GM12801 (cell line): ENCODE data around the gene FAM111B.

Experiments used
- TF ChIP-seq, protein P1 (sequence below): IDR thresholded peaks from one replicate; pipeline ENCODE4 v1.5.1; 2011; ENCODE audit warnings: control low read depth; ENCODE audit not compliant: insufficient read length; ENCODE audit errors: extremely low read depth

FAM111B gene

GRCh38 chr11:59117774-59118173, 10.7 kb downstream of the FAM111B start:
- TF ChIP-seq, protein P1, sequence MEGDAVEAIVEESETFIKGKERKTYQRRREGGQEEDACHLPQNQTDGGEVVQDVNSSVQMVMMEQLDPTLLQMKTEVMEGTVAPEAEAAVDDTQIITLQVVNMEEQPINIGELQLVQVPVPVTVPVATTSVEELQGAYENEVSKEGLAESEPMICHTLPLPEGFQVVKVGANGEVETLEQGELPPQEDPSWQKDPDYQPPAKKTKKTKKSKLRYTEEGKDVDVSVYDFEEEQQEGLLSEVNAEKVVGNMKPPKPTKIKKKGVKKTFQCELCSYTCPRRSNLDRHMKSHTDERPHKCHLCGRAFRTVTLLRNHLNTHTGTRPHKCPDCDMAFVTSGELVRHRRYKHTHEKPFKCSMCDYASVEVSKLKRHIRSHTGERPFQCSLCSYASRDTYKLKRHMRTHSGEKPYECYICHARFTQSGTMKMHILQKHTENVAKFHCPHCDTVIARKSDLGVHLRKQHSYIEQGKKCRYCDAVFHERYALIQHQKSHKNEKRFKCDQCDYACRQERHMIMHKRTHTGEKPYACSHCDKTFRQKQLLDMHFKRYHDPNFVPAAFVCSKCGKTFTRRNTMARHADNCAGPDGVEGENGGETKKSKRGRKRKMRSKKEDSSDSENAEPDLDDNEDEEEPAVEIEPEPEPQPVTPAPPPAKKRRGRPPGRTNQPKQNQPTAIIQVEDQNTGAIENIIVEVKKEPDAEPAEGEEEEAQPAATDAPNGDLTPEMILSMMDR, result no peak

DNA sequence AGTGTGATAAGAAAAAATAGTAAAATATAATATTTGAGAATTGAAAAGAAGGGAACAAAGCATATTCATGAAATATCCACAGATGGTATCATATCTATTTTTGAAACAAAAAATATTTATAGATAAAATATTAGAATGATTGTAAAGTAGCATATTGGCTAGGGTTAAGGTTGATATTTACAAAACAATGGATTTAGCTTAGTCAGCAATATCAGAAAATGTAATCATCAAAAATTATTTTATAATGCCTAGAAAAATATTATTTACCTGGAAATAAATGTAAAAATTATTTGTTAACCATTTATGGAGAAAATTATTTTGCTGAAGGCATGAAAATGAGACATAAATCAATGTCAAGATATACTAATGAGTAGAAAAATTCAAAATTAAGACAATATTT, 12.8 kb downstream of the FAM111B start:
- TF ChIP-seq, protein P1, result no peak

DNA sequence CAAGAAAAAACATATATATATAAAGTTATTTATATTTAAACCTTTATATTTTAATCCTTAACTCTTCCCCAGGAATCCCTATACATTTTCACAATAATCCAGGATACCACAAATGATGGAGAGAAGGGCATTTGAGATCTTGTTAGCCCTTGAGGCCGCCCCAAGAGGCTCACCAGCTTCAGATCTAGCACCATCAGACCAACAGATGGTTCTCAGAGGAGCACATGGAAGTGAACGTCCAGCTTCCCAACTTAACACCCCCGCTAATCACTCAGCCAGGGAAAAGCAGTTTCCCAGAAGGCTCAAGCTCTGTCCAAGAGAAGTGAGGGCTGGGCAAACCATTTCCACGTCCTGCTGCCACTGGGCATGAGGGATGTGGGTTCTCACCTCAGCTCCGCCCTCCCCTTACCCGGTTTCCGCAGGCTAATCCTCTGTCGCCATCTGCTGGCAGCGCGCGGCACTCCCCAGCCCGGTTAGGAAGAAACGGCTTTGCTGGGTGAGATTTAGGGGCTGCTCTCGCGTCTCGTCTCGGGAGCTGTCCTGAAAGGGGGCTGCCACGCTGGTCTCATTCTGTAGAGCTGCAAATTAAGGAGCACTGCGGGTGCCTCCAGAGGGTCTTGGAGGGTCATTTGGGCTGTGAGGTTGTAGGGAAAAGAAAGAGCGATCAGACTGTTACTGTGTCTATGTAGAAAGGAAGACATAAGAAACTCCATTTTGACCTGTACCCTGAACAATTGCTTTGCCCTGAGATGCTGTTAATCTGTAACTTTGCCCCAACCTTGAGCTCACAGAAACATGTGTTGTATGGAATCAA, 28.8 kb downstream of the FAM111B start:
- TF ChIP-seq, protein P1, result peak; percentile 39

GRCh38 chr11:59137190-59137589, 30.2 kb downstream of the FAM111B start:
- TF ChIP-seq, protein P1, result no peak

DNA sequence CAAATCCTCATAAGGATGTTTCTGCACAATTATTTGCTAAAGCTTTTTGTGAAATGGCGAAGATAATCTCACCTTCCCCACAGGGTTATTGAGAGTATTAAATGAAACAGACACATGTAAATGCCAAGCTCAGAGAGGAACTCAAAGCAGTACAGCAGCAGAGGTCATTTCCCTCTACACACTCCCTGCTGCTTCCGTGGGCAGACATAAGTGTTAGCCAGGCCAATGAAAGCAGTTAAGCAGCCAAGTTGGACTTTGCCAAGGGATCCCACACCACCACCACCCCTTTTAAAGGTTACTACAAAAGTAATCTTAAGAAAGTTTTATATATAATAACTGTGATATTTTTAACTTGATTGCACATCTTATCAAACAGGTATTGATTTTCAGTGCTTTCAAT, 31.6 kb downstream of the FAM111B start:
- TF ChIP-seq, protein P1, result no peak

GRCh38 chr11:59141191-59141590, 34.2 kb downstream of the FAM111B start:
- TF ChIP-seq, protein P1, result no peak

GRCh38 chr11:59141673-59142460, 34.8 kb downstream of the FAM111B start:
- TF ChIP-seq, protein P1, result no peak
